Measurements from ENCODE around the gene LUC7L3.

Gene LUC7L3

GRCh38 chr17:50689956-50690886 is 29.2 kb upstream of the LUC7L3 start (continued):
- no peak for TF ChIP-seq ZNF692 (tag by site-specific recombination; IDR thresholded peaks at IDR 0.05)
- TF ChIP-seq ZNF654 (tag by site-specific recombination; IDR thresholded peaks at IDR 0.05; ENCODE audit: low read depth): no peak
- no peak for TF ChIP-seq ZNF292 (tag by site-specific recombination; IDR thresholded peaks at IDR 0.05; ENCODE audit: borderline replicate concordance, low read depth)
- TF ChIP-seq MEIS1 (CRISPR knock-in tag; IDR thresholded peaks at IDR 0.05; ENCODE audit: borderline replicate concordance): no peak
- no peak for TF ChIP-seq ZNF391 (tag by site-specific recombination; IDR thresholded peaks at IDR 0.05; ENCODE audit: borderline replicate concordance, low read depth)
- no peak for TF ChIP-seq ZNF513 (tag by site-specific recombination; IDR thresholded peaks at IDR 0.05)

GRCh38 chr17:50690887-50691549 is 28.4 kb upstream of the LUC7L3 start:
- no peak overlapping the region for H3K27ac ChIP-seq (ENCODE audit: extremely low read depth, low read depth, low read length)
- POLR2A ChIA-PET: interaction anchor here (0.9 to 2.6 kb wide), 3 partner anchors 14 to 175 kb away, joined by 3 to 5 read pairs (median 3); partner anchors contain the start of gene TOB1
- TF ChIP-seq HOXA7 (CRISPR knock-in tag; IDR thresholded peaks at IDR 0.05; ENCODE audit: borderline replicate concordance) (no peak), PBX3 (CRISPR knock-in tag; IDR thresholded peaks at IDR 0.05) (no peak), ZSCAN23 (tag by site-specific recombination; IDR thresholded peaks at IDR 0.05) (no peak), ZNF223 (tag by site-specific recombination; IDR thresholded peaks at IDR 0.05) (no peak), ZNF350 (tag by site-specific recombination; IDR thresholded peaks at IDR 0.05) (no peak), ZNF707 (tag by site-specific recombination; IDR thresholded peaks at IDR 0.05) (no peak), ZNF560 (tag by site-specific recombination; IDR thresholded peaks at IDR 0.05; ENCODE audit: borderline replicate concordance) (no peak), OSR2 (tag by site-specific recombination; IDR thresholded peaks at IDR 0.05) (no peak), ZNF302 (tag by site-specific recombination; IDR thresholded peaks at IDR 0.05; ENCODE audit: low read depth) (no peak)
- H3K4me1 ChIP-seq (ENCODE audit: control insufficient read depth, insufficient read depth, low read length): peaks cover 10% of the 10 kb centered on the region; the same call in 1 of the 2 replicates
- H3K36me3 ChIP-seq (ENCODE audit: control insufficient read depth in 2 of 2, insufficient read depth in 1 of 2, low read length in 2 of 2): peaks cover 23 to 40% of the 10 kb centered on the region in 2 experiments
- H3K4me3 ChIP-seq (ENCODE audit: low read depth, low read length): no peak overlapping the region
- CTCF ChIA-PET: interaction anchor here (0.5 to 8.6 kb wide), 7 partner anchors 11 to 155 kb away, joined by 3 to 200 read pairs (median 4); partner anchors contain the start of gene SPATA20
- H3K9me3 ChIP-seq (ENCODE audit: control insufficient read depth, insufficient read depth, low read depth, low read length): no peaks in the 10 kb centered on the region
